PC-9 (cell line): ENCODE results near the gene PNPLA7.

Source experiments
- EZH2 ChIP-seq: fragments of 200-600 bp; sonication (generic); IDR thresholded peaks from 2 replicates; pipeline ENCODE4 v1.8.0; 2017; ENCODE audit warnings: antibody characterized with exemption, low read depth
- TF ChIP-seq, protein P1 (sequence below): fragments of 200-600 bp; sonication (generic); conservative IDR thresholded peaks from 2 replicates; pipeline ENCODE4 v1.6.1; 2017; ENCODE audit warnings: mixed run types, antibody characterized with exemption, mild to moderate bottlenecking, moderate library complexity

GRCh38 chr9:137426018-137426681, 124.1 kb downstream of the PNPLA7 start:
- TF ChIP-seq, protein P1, sequence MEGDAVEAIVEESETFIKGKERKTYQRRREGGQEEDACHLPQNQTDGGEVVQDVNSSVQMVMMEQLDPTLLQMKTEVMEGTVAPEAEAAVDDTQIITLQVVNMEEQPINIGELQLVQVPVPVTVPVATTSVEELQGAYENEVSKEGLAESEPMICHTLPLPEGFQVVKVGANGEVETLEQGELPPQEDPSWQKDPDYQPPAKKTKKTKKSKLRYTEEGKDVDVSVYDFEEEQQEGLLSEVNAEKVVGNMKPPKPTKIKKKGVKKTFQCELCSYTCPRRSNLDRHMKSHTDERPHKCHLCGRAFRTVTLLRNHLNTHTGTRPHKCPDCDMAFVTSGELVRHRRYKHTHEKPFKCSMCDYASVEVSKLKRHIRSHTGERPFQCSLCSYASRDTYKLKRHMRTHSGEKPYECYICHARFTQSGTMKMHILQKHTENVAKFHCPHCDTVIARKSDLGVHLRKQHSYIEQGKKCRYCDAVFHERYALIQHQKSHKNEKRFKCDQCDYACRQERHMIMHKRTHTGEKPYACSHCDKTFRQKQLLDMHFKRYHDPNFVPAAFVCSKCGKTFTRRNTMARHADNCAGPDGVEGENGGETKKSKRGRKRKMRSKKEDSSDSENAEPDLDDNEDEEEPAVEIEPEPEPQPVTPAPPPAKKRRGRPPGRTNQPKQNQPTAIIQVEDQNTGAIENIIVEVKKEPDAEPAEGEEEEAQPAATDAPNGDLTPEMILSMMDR, result no peak
- no peak for TF ChIP-seq EZH2
